Spleen (tissue), 11 donors: ENCODE data around the gene HES3. TPM values are rescaled to one million over a fixed set of nuclear protein-coding genes. Genes with fewer than 3 reads are reported as not detected.

Source experiments
- DNase-seq: peaks from one replicate; pipeline ENCODE4 v3.0.0-alpha.2; 2020
- H3K27ac ChIP-seq, 8 donors: fragments of 200-600 bp; sonication (generic) in 7 of 8; 1 replicate in 4 of 8; 2 replicates in 4 of 8; pipeline versions ENCODE4 v1.5.0 to v1.8.0; 2016 to 2021; ENCODE audit warnings: inconsistent platforms in 4 of 8, mild to moderate bottlenecking in 4 of 8, moderate library complexity in 1 of 8
- H3K27me3 ChIP-seq, 7 donors: fragments of 200-600 bp; sonication (generic) in 6 of 7; replicated peaks in 1 of 7; 1 replicate in 4 of 7; 2 replicates in 3 of 7; pipeline versions ENCODE4 v1.5.0 to v1.8.0; 2016 to 2021; ENCODE audit warnings: inconsistent platforms in 3 of 7, mild to moderate bottlenecking in 1 of 7
- H3K36me3 ChIP-seq, 6 donors: fragments of 200-600 bp; sonication (generic) in 5 of 6; 1 replicate in 4 of 6; 2 replicates in 2 of 6; pipeline versions ENCODE4 v1.5.0 to v1.8.0; 2016 to 2021; ENCODE audit warnings: inconsistent platforms in 2 of 6
- H3K4me1 ChIP-seq, 6 donors: fragments of 200-600 bp; sonication (generic) in 5 of 6; 1 replicate in 3 of 6; 2 replicates in 3 of 6; pipeline versions ENCODE4 v1.5.0 to v1.8.0; 2016 to 2021; ENCODE audit warnings: inconsistent platforms in 3 of 6
- H3K4me3 ChIP-seq, 8 donors: fragments of 200-600 bp; sonication (generic) in 7 of 8; 1 replicate in 4 of 8; 2 replicates in 4 of 8; pipeline versions ENCODE4 v1.5.0 to v1.8.0; 2016 to 2021; ENCODE audit warnings: inconsistent platforms in 4 of 8, mild to moderate bottlenecking in 4 of 8, moderate library complexity in 2 of 8
- H3K9me3 ChIP-seq, 8 donors: fragments of 200-600 bp; sonication (generic) in 7 of 8; 1 replicate in 4 of 8; 2 replicates in 4 of 8; pipeline versions ENCODE4 v1.5.0 to v1.8.0; 2016 to 2021; ENCODE audit warnings: inconsistent platforms in 4 of 8
- POLR2A ChIP-seq, 3 donors: fragments of 450-650 bp; IDR thresholded peaks; one replicate each; pipeline ENCODE4 v1.5.1; 2017; ENCODE audit warnings: antibody characterized with exemption in 3 of 3, mild to moderate bottlenecking in 1 of 3
- POLR2AphosphoS5 ChIP-seq, 3 donors: sonication (generic); formaldehyde crosslinking; IDR thresholded peaks; one replicate each; pipeline ENCODE4 v1.5.1; 2017; ENCODE audit warnings: antibody characterized with exemption in 3 of 3
- WGBS, 5 donors: extraction: QIAGEN DNeasy Blood & Tissue Kit in 3 of 5; methylation state at CpG; one replicate each; pipeline versions ENCODE4 v1.1.5 to v1.1.7; 2013 to 2018; 5-methylcytosine and 5-hydroxymethylcytosine counted together
- intact Hi-C: fragments of 100-400 bp; cut with DNase I; formaldehyde crosslinking; loops from one replicate; pipeline ENCODE4 v1.15.0; 2023; ENCODE audit warnings: low total_unique reads
- polyA plus RNA-seq, 3 donors: library from polyadenylated mRNA; stranded (reverse); fragments of 200-250 nt; gene quantifications; one replicate each; pipeline ENCODE4 v1.2.1, GENCODE V29; 2013
- total RNA-seq, 7 donors: library from RNA; depleted of rRNA in 3 of 7; stranded (reverse); fragments of >200 nt in 3 of 7; fragmentation: NEBNext Ultra II Directional in 4 of 7; extraction: Animal tissue kit (Norgen Biotek cat#: 25700) in 4 of 7; gene quantifications; one replicate each; pipeline versions ENCODE4 v1.1.0 to v1.2.1, GENCODE V29; 2016 to 2021
- TF ChIP-seq, protein P1 (sequence below), 11 experiments: fragments of 200-600 bp in 7 of 11; fragments of 450-650 bp in 4 of 11; sonication (generic) in 4 of 11; IDR thresholded peaks in 8 of 11; conservative IDR thresholded peaks in 3 of 11; 1 replicate in 7 of 11; 2 replicates in 4 of 11; pipeline versions ENCODE4 v1.4.0 to v1.8.0; 2016 to 2021; ENCODE audit warnings: antibody characterized with exemption in 11 of 11, inconsistent platforms in 4 of 11, mild to moderate bottlenecking in 1 of 11
- donor health status: healthy with polysubstance abuse.
- donor health status: DM: no; HTN: no; CAD: no; lungs with moderate emphysema.
- donor health status: DM: no; HTN: no; CAD: no.
- donor health status: Bipolar disorder and iron deficiency.
- donor health status: healthy.
- donor health status: DM: no; HTN: no; CAD: no.
- donor health status: DM: yes; HTN: yes; CAD: no.

Gene HES3
- total and polyA plus RNA-seq, 10 donors = not detected

DNA sequence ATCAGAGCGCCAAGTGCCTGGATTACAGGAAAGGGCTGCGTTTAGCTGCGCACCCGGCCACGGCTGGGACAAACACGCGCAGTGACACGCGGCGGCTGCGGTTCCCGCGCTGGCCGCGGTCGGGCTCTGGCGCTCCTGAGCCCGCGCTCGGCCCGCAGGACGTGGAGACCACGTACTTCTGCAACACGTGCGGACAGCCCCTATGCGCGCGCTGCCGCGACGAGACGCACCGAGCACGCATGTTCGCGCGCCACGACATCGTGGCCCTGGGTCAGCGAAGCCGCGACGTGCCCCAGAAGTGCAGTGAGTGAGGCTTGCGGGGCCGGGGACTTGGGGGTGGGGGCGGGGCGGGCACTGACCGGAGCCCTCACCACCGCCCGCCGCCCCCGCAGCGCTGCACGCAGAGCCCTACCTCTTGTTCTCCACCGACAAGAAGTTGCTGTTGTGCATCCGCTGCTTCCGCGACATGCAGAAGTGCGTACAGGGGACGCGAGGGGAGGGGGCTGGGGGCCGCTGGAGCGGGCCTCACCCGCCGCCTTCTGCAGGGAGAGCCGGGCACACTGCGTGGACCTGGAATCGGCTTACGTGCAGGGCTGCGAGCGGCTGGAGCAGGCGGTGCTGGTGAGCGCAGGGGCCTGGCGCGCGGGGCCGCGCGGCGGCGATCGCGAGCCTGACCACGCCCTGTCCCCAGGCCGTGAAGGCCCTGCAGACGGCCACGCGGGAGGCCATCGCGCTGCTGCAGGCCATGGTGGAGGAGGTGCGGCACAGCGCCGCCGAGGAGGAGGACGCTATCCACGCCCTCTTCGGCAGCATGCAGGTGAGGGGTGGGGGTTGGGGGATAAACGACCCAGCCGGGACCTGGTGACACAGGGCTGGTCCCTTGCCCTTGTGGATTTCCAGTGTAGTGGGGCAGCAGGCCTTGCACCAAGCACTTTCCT lies 35.0 kb upstream of the HES3 start:
- Histone ChIP-seq H3K36me3 (no peaks in the 10 kb centered on the region), H3K4me3 (peak overlapping the region; percentile 34 to 73 (median 44)), H3K27ac (no peak overlapping the region), H3K9me3 (no peaks in the 10 kb centered on the region), H3K4me1 (peaks cover 31 to 71% (median 42%) of the 10 kb centered on the region in 6 donors), H3K27me3 (peaks cover 0 to 74% (median 39%) of the 10 kb centered on the region in 7 donors)
- DNase-seq = no peak
- intact Hi-C loops = no loop called here
- 1 to 5% (median 2%) methylated on average over 10 to 99 of the region's 99 CpGs for WGBS, 5 donors
- TF ChIP-seq POLR2A (IDR thresholded peaks at IDR 0.05) (no peak), POLR2AphosphoS5 (IDR thresholded peaks at IDR 0.05) (peak in 1 of 3 donors; percentile 44)
- TF ChIP-seq, protein P1, sequence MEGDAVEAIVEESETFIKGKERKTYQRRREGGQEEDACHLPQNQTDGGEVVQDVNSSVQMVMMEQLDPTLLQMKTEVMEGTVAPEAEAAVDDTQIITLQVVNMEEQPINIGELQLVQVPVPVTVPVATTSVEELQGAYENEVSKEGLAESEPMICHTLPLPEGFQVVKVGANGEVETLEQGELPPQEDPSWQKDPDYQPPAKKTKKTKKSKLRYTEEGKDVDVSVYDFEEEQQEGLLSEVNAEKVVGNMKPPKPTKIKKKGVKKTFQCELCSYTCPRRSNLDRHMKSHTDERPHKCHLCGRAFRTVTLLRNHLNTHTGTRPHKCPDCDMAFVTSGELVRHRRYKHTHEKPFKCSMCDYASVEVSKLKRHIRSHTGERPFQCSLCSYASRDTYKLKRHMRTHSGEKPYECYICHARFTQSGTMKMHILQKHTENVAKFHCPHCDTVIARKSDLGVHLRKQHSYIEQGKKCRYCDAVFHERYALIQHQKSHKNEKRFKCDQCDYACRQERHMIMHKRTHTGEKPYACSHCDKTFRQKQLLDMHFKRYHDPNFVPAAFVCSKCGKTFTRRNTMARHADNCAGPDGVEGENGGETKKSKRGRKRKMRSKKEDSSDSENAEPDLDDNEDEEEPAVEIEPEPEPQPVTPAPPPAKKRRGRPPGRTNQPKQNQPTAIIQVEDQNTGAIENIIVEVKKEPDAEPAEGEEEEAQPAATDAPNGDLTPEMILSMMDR (IDR thresholded peaks at IDR 0.05 in 8 of 11, conservative IDR thresholded peaks at IDR 0.05 in 3 of 11) = peak in 9 of 11 experiments; percentile 12 to 54 (median 41)

DNA sequence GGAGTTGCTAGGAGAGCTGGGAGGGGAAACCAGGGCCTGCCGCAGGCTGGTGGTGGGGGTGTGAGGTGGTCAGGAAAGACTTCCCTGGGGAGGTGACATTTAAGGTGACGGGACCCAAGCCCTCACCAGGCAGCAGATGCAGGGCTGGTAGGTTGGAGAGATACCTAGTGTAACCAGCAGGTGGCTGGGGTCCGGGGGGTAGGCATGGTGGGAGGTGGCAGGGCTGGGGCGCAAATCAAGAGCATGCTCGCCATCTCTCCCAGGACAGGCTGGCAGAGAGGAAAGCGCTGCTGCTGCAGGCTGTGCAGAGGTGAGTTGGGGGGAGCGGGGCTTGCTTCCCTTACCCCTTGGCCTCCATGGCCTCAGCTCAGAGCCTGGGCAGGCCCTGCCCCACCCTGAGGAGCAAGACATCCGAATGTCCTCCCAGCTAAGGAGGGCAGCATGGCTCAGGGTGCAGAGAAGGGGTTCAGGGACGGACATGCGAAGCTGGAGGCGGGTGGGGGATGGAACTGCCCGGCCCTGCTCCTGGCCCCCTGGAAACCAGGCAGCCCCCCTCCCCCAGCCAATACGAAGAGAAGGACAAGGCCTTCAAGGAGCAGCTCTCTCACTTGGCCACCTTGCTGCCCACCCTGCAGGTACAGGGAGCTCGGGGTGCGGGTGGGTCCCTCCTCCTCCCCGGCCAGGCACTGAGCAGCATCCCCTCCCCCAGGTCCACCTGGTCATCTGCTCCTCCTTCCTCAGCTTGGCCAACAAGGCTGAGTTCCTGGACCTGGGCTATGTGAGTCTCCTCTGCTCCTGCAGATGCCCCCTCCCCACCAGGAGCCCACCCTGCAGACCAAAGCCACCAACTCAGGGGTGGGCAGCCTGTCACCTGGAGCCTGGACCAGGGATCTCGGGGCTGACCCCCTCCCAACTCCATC lies 34.1 kb upstream of the HES3 start:
- peak overlapping the region in 3 of 8 donors; percentile 47 to 73 (median 55) for H3K4me3 ChIP-seq
- DNase-seq = no peak
- H3K4me1 ChIP-seq = peaks cover 30 to 63% (median 39%) of the 10 kb centered on the region in 6 donors
- peaks cover 0 to 71% (median 39%) of the 10 kb centered on the region in 7 donors for H3K27me3 ChIP-seq
- intact Hi-C loops = no loop called here
- H3K36me3 ChIP-seq = no peaks in the 10 kb centered on the region
- no peaks in the 10 kb centered on the region for H3K9me3 ChIP-seq
- no peak overlapping the region for H3K27ac ChIP-seq
- TF ChIP-seq POLR2A (IDR thresholded peaks at IDR 0.05) (no peak), POLR2AphosphoS5 (IDR thresholded peaks at IDR 0.05) (no peak)
- TF ChIP-seq, protein P1 (IDR thresholded peaks at IDR 0.05 in 8 of 11, conservative IDR thresholded peaks at IDR 0.05 in 3 of 11) = no peak
- WGBS, 5 donors = 79 to 87% (median 82%) methylated on average over 16 to 17 of the region's 17 CpGs

DNA sequence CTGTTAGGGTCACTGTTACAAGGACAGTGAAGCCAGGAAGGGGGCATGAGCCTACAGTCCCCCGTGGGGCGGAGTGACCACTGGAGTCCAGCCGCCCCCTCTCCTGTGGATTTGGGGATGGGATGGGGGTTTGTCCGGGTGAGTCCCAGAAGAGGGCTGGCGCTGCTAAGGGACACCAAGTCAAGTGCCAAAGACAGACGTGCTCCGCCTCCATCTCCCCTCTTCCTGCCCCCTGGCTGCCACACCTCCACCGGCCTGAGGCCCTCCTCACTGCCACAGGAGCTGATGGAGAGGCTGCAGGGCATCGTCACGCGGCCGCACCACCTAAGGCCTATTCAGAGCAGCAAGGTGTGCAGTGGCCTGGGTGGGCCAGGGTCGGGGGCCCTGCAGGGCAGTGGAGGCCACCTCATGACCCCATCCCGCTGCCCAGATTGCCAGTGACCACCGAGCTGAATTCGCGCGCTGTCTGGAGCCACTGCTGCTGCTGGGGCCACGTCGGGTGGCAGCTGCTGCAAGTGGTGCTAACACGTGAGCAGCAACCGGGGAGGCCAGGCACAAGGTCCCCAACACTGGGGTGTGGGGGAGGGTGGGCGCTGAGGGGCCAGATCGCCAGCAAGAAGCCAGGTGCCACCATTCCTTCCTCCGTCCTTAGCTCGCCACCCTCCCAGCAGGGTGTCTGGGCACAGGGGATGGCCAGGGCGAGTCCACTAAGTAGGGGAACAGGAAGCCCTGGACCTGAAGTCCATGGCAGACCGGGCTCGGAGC lies 33.2 kb upstream of the HES3 start:
- H3K27ac ChIP-seq = no peak overlapping the region
- no peaks in the 10 kb centered on the region for H3K36me3 ChIP-seq
- H3K27me3 ChIP-seq = peaks cover 0 to 63% (median 32%) of the 10 kb centered on the region in 7 donors
- TF ChIP-seq POLR2AphosphoS5 (IDR thresholded peaks at IDR 0.05) (no peak), POLR2A (IDR thresholded peaks at IDR 0.05) (no peak)
- TF ChIP-seq, protein P1 (IDR thresholded peaks at IDR 0.05 in 8 of 11, conservative IDR thresholded peaks at IDR 0.05 in 3 of 11) = no peak
- no peak for DNase-seq
- no peak overlapping the region for H3K4me3 ChIP-seq
- 92 to 96% (median 94%) methylated on average over 18 to 29 of the region's 29 CpGs for WGBS, 5 donors
- peaks cover 22 to 54% (median 30%) of the 10 kb centered on the region in 6 donors for H3K4me1 ChIP-seq
- no peaks in the 10 kb centered on the region for H3K9me3 ChIP-seq
- intact Hi-C loops = no loop called here
